Hepatocyte (in vitro differentiated cells): ENCODE results near the gene GRIK4. TPM values are rescaled to one million over a fixed set of nuclear protein-coding genes. Genes with fewer than 3 reads are reported as not detected.

Source experiments
- DNase-seq: peaks from one replicate; pipeline ENCODE4 v3.0.0-alpha.2; 2016; ENCODE audit warnings: low spot score
- H2AFZ ChIP-seq: fragments of 200-600 bp; sonication (generic); 2 replicates; pipeline ENCODE4 v1.6.0; 2016; ENCODE audit warnings: antibody characterized with exemption, mild to moderate bottlenecking
- H3K27ac ChIP-seq: fragments of 200-600 bp; sonication (generic); 2 replicates; pipeline ENCODE4 v1.5.1; 2016; ENCODE audit warnings: mild to moderate bottlenecking
- H3K27me3 ChIP-seq: fragments of 200-600 bp; sonication (generic); 2 replicates; pipeline ENCODE4 v1.6.1; 2016
- H3K36me3 ChIP-seq: fragments of 200-600 bp; sonication (generic); replicated peaks from 2 replicates; pipeline ENCODE4 v1.5.1; 2016; ENCODE audit warnings: low read depth; ENCODE audit not compliant: insufficient read depth
- H3K4me1 ChIP-seq: fragments of 200-600 bp; sonication (generic); 2 replicates; pipeline ENCODE4 v1.5.1; 2016; ENCODE audit warnings: mild to moderate bottlenecking, moderate library complexity; ENCODE audit not compliant: insufficient read depth
- H3K4me2 ChIP-seq: fragments of 200-600 bp; sonication (generic); 2 replicates; pipeline ENCODE4 v1.6.0; 2016
- H3K4me3 ChIP-seq: fragments of 200-600 bp; sonication (generic); 2 replicates; pipeline ENCODE4 v1.5.1; 2016; ENCODE audit warnings: mild to moderate bottlenecking
- H3K79me2 ChIP-seq: fragments of 200-600 bp; sonication (generic); 2 replicates; pipeline ENCODE4 v1.6.0; 2017; ENCODE audit warnings: mild to moderate bottlenecking
- H3K9me2 ChIP-seq: fragments of 200-600 bp; sonication (generic); replicated peaks from 2 replicates; pipeline ENCODE4 v1.6.0; 2017; ENCODE audit warnings: mild to moderate bottlenecking; ENCODE audit not compliant: insufficient read depth
- H3K9me3 ChIP-seq: fragments of 200-600 bp; sonication (generic); 2 replicates; pipeline ENCODE4 v1.5.1; 2016; ENCODE audit warnings: low read depth, mild to moderate bottlenecking
- H4K20me1 ChIP-seq: fragments of 200-600 bp; sonication (generic); 2 replicates; pipeline ENCODE4 v1.6.0; 2016; ENCODE audit warnings: mild to moderate bottlenecking; ENCODE audit not compliant: insufficient read depth, poor library complexity, severe bottlenecking
- CTCF ChIP-seq: fragments of 200-600 bp; sonication (generic); IDR thresholded peaks from 2 replicates; pipeline ENCODE4 v1.5.1; 2016; ENCODE audit warnings: antibody characterized with exemption, mild to moderate bottlenecking; ENCODE audit not compliant: poor library complexity
- EZH2 ChIP-seq: fragments of 200-600 bp; sonication (generic); IDR thresholded peaks from 2 replicates; pipeline ENCODE4 v1.6.1; 2016; ENCODE audit warnings: antibody characterized with exemption, mild to moderate bottlenecking, borderline replicate concordance
- EZH2phosphoT487 ChIP-seq: fragments of 200-600 bp; sonication (generic); IDR thresholded peaks from one replicate; pipeline ENCODE4 v1.6.1; 2018; ENCODE audit warnings: antibody characterized with exemption, mild to moderate bottlenecking, low read depth, moderate library complexity; ENCODE audit not compliant: unreplicated experiment, severe bottlenecking
- WGBS: methylation state at CpG from one replicate; pipeline ENCODE4 v1.1.6; 2016; ENCODE audit warnings: low lambda C conversion rate; ENCODE audit errors: missing lambda C conversion rate; 5-methylcytosine and 5-hydroxymethylcytosine counted together
- polyA plus RNA-seq: library from polyadenylated mRNA; unstranded; fragments of >200 nt; fragmentation: Nextera tagmentation; extraction: Ambion mirVana; gene quantifications from 2 replicates; pipeline ENCODE4 v1.2.1, GENCODE V29; 2016
- total RNA-seq: library from RNA; depleted of rRNA; stranded (reverse); fragments of >200 nt; gene quantifications from 2 replicates; pipeline ENCODE4 v1.2.3, GENCODE V29; 2014

GRIK4 gene
- total and polyA plus RNA-seq, 2 experiments from 2014 or later: 1.5 to 2.3 TPM

- no peaks in the 10 kb centered on the region for H4K20me1 ChIP-seq
- DNase-seq: no peak
- no peak overlapping the region for H3K27ac ChIP-seq
- H3K79me2 ChIP-seq: no peaks in the 10 kb centered on the region
- H3K9me2 ChIP-seq: no peaks in the 10 kb centered on the region
- no peak overlapping the region for H3K4me2 ChIP-seq
- H3K36me3 ChIP-seq: no peaks in the 10 kb centered on the region
- no peaks in the 10 kb centered on the region for H3K4me1 ChIP-seq
- TF ChIP-seq CTCF (no peak), EZH2 (no peak), EZH2phosphoT487 (no peak)
- peaks cover 4% of the 10 kb centered on the region for H3K27me3 ChIP-seq
- 85% methylated on average over 10 of the region's 10 CpGs for WGBS
- no peak overlapping the region for H3K4me3 ChIP-seq
- no peaks in the 10 kb centered on the region for H3K9me3 ChIP-seq
- H2AFZ ChIP-seq: no peak overlapping the region
These were observed 428.8 kb downstream of the GRIK4 start for GRCh38 chr11:120940160-120940848.

- no peaks in the 10 kb centered on the region for H3K9me3 ChIP-seq
- DNase-seq: no peak
- no peaks in the 10 kb centered on the region for H3K36me3 ChIP-seq
- no peaks in the 10 kb centered on the region for H3K9me2 ChIP-seq
- no peak overlapping the region for H3K4me3 ChIP-seq
- no peak overlapping the region for H2AFZ ChIP-seq
- H3K4me2 ChIP-seq: no peak overlapping the region
- H3K27ac ChIP-seq: no peak overlapping the region
- TF ChIP-seq EZH2phosphoT487: no peak
- no peak for TF ChIP-seq CTCF
- no peak for TF ChIP-seq EZH2
- no peaks in the 10 kb centered on the region for H4K20me1 ChIP-seq
- H3K79me2 ChIP-seq: no peaks in the 10 kb centered on the region
- H3K27me3 ChIP-seq: peaks cover 4% of the 10 kb centered on the region
- no peaks in the 10 kb centered on the region for H3K4me1 ChIP-seq
- WGBS: 80% methylated on average over 4 of the region's 4 CpGs
These were observed 429.5 kb downstream of the GRIK4 start for GRCh38 chr11:120941000-120941399.

GRCh38 chr11:120942701-120943100 is 431.2 kb downstream of the GRIK4 start:
- Histone ChIP-seq H2AFZ (no peak overlapping the region), H3K9me2 (no peaks in the 10 kb centered on the region), H3K4me2 (no peak overlapping the region), H3K27me3 (peaks cover 4% of the 10 kb centered on the region), H4K20me1 (no peaks in the 10 kb centered on the region), H3K4me1 (no peaks in the 10 kb centered on the region), H3K79me2 (no peaks in the 10 kb centered on the region), H3K9me3 (no peaks in the 10 kb centered on the region), H3K36me3 (no peaks in the 10 kb centered on the region), H3K4me3 (no peak overlapping the region), H3K27ac (no peak overlapping the region)
- 91% methylated on average over 2 of the region's 2 CpGs for WGBS
- no peak for TF ChIP-seq EZH2phosphoT487
- no peak for TF ChIP-seq EZH2
- no peak for TF ChIP-seq CTCF
- DNase-seq: no peak

- H3K9me2 ChIP-seq: no peaks in the 10 kb centered on the region
These were observed 433.5 kb downstream of the GRIK4 start for GRCh38 chr11:120945042-120945441.

More at GRCh38 chr11:120945042-120945441, 433.5 kb downstream of the GRIK4 start:
- TF ChIP-seq EZH2phosphoT487: no peak
- TF ChIP-seq EZH2: no peak
- TF ChIP-seq CTCF: no peak
- H3K27me3 ChIP-seq: peaks cover 11% of the 10 kb centered on the region
- no peak for DNase-seq
- H3K9me3 ChIP-seq: no peaks in the 10 kb centered on the region
- no peak overlapping the region for H3K27ac ChIP-seq
- H3K4me1 ChIP-seq: no peaks in the 10 kb centered on the region
- no peak overlapping the region for H3K4me3 ChIP-seq
- H3K4me2 ChIP-seq: no peak overlapping the region
- 89% methylated on average over 5 of the region's 5 CpGs for WGBS
- no peaks in the 10 kb centered on the region for H3K79me2 ChIP-seq
- H3K36me3 ChIP-seq: no peaks in the 10 kb centered on the region
- no peaks in the 10 kb centered on the region for H4K20me1 ChIP-seq
- no peak overlapping the region for H2AFZ ChIP-seq
